ENCODE results near the gene ADGRG1.

ADGRG1 gene

DNA sequence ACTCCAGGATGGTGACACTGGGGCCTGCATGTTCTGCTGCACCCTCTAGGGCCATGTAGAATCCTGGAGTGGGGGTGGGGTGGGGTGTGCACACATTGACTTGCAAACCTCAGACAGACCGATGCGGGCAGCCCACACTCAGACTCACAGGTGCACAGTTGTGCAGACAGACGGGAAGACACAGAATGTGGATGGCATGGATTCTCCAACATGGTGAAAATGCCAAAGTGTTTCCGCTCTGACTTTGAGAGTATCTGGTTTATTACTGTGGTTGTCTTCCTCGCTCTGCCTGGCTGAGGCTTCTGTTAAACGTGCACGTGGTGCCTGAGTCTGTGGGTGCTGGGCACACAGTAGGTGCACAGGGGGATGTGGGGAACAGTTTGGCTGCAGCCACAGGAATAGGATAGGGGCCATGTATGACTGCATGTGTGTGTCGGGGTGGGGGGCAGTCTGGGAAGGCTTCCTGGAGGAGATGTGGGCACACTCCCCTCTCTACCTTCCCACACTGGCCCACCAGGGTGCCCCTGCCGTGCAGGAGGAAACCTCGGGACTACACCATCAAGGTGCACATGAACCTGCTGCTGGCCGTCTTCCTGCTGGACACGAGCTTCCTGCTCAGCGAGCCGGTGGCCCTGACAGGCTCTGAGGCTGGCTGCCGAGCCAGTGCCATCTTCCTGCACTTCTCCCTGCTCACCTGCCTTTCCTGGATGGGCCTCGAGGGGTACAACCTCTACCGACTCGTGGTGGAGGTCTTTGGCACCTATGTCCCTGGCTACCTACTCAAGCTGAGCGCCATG lies 30.6 kb downstream of the ADGRG1 start:
- DNase-seq (ENCODE audit: insufficient read length, low spot score) (no peak), FAIRE-seq (no peak)
- TF ChIP-seq, protein P1, sequence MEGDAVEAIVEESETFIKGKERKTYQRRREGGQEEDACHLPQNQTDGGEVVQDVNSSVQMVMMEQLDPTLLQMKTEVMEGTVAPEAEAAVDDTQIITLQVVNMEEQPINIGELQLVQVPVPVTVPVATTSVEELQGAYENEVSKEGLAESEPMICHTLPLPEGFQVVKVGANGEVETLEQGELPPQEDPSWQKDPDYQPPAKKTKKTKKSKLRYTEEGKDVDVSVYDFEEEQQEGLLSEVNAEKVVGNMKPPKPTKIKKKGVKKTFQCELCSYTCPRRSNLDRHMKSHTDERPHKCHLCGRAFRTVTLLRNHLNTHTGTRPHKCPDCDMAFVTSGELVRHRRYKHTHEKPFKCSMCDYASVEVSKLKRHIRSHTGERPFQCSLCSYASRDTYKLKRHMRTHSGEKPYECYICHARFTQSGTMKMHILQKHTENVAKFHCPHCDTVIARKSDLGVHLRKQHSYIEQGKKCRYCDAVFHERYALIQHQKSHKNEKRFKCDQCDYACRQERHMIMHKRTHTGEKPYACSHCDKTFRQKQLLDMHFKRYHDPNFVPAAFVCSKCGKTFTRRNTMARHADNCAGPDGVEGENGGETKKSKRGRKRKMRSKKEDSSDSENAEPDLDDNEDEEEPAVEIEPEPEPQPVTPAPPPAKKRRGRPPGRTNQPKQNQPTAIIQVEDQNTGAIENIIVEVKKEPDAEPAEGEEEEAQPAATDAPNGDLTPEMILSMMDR (IDR thresholded peaks at IDR 0.05; ENCODE audit: insufficient read depth, missing control alignments): no peak

DNA sequence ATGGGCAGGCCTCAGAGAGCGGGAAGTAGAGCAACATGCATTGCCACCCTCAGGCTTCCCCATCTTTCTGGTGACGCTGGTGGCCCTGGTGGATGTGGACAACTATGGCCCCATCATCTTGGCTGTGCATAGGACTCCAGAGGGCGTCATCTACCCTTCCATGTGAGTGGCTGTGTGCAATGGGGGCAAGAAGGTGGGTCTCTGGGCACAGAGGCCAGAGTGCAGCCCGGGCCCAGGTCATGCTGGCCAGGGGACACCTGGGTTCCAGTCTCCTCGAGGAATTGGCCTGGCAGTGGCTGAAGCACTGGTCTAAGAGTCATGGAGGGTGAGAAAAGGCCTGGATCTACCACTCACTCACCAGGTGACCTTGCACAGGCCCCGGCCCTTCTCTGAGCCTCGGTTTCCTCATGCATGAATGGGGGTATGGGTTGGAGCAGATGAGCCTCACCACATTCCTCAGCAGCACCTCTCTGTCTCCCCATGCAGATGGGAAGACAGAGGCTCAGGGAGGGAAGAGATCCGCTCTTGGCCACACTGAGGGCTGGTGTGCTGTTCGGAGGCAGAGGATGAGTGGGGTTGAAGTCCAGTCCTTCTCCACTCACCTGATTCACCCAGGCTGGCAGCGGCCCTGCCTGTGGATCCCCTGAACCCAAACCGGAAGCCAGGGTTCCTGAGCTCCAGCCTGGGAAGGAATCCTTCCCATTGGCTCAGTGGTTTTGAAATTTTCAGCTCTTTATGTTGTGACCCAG lies 32.5 kb downstream of the ADGRG1 start:
- FAIRE-seq (no peak), DNase-seq (ENCODE audit: insufficient read length, low spot score) (no peak)
- TF ChIP-seq, protein P1 (IDR thresholded peaks at IDR 0.05; ENCODE audit: insufficient read depth, missing control alignments): no peak

DNA sequence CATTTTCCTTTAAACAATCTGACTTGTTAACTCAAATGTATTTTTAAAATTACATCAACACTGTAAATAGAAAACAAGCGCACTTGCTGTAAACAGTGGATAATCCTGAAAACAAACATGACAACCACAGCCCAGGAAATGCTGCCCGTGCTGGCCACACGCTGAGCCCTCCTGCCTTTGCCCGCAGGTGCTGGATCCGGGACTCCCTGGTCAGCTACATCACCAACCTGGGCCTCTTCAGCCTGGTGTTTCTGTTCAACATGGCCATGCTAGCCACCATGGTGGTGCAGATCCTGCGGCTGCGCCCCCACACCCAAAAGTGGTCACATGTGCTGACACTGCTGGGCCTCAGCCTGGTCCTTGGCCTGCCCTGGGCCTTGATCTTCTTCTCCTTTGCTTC lies 33.1 kb downstream of the ADGRG1 start:
- DNase-seq (ENCODE audit: insufficient read length, low spot score) (no peak), FAIRE-seq (no peak)
- TF ChIP-seq, protein P1 (IDR thresholded peaks at IDR 0.05; ENCODE audit: insufficient read depth, missing control alignments): no peak

DNA sequence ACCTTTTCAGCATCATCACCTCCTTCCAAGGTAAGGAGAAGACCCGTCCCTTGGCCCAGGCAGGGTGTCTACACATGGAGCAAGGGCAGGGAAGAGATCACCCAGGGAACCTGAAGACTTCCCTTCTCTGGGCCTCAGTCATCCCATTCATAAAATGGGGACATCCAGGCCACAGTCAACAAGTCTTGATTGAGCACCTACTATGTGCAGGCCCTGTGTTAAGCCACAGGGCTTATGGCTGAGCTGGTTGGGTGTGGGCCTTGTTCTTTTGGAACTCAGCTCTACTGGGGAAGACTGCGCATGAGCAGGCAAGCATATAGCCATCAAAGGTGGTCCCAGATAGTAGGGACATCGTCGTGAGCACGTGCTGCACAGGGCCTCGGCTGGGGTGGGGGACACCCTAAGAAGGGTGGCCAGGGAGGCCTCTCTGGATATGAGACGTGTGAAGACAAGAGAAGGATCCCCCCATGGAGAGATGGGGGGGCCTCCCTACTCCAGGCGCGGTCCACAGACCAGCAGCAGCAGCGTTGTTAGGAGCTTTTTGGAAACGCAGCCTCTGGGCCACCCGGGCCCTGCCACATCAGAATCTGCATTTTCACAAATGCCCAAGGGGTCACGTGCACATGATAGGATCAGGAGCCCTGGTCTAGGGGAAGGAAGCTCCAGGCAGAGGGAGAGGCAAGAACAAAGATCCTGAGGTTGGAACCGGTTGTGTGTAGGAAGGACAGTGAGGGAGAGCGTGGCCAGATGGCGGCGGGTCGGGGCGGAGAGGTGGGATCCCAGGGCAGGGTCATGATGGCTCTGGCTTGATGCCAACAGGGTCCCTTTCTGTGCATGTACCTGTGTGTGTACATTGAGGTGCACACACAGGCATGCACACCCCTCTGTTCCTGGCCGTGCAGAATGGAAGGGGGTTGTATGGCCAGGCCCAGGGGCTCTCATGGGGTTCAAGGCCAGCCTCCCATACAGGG lies 33.8 kb downstream of the ADGRG1 start:
- FAIRE-seq: no peak
- TF ChIP-seq, protein P1 (IDR thresholded peaks at IDR 0.05; ENCODE audit: insufficient read depth, missing control alignments): no peak
- DNase-seq (ENCODE audit: insufficient read length, low spot score): no peak

DNA sequence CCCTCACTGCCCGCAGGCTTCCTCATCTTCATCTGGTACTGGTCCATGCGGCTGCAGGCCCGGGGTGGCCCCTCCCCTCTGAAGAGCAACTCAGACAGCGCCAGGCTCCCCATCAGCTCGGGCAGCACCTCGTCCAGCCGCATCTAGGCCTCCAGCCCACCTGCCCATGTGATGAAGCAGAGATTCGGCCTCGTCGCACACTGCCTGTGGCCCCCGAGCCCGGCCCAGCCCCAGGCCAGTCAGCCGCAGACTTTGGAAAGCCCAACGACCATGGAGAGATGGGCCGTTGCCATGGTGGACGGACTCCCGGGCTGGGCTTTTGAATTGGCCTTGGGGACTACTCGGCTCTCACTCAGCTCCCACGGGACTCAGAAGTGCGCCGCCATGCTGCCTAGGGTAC lies 35.0 kb downstream of the ADGRG1 start:
- TF ChIP-seq, protein P1 (IDR thresholded peaks at IDR 0.05; ENCODE audit: insufficient read depth, missing control alignments): no peak
- FAIRE-seq (no peak), DNase-seq (ENCODE audit: insufficient read length, low spot score) (no peak)

DNA sequence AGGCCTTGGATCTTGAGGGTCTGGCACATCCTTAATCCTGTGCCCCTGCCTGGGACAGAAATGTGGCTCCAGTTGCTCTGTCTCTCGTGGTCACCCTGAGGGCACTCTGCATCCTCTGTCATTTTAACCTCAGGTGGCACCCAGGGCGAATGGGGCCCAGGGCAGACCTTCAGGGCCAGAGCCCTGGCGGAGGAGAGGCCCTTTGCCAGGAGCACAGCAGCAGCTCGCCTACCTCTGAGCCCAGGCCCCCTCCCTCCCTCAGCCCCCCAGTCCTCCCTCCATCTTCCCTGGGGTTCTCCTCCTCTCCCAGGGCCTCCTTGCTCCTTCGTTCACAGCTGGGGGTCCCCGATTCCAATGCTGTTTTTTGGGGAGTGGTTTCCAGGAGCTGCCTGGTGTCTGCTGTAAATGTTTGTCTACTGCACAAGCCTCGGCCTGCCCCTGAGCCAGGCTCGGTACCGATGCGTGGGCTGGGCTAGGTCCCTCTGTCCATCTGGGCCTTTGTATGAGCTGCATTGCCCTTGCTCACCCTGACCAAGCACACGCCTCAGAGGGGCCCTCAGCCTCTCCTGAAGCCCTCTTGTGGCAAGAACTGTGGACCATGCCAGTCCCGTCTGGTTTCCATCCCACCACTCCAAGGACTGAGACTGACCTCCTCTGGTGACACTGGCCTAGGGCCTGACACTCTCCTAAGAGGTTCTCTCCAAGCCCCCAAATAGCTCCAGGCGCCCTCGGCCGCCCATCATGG lies 35.7 kb downstream of the ADGRG1 start:
- DNase-seq (ENCODE audit: insufficient read length, low spot score): no peak
- TF ChIP-seq, protein P1 (IDR thresholded peaks at IDR 0.05; ENCODE audit: insufficient read depth, missing control alignments): no peak

More for the DNA sequence above, 35.7 kb downstream of the ADGRG1 start:
- no peak for FAIRE-seq

Data from D721Med (cell line).